Measurements from ENCODE around the gene TMEM42.

DNA sequence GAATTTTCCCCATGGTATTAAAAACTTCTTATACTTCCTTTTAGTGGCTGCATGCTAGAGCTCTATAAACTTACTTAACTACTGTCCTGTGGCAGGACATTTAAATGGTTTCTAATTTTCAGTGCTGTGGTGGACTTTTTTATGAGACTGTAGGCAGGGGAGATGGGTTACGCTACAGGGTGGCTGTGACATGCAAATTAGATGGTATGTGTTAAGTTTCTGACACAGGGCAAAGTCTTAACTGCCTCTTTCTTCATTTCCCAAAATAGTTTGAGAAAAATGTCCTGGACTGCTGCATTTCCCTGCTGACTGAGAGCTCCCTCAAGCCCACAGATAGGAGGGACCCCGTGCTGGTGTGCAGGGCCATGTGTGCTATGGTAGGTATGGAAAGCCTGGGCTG, 34.7 kb downstream of the TMEM42 start:
- TF ChIP-seq, protein P1, sequence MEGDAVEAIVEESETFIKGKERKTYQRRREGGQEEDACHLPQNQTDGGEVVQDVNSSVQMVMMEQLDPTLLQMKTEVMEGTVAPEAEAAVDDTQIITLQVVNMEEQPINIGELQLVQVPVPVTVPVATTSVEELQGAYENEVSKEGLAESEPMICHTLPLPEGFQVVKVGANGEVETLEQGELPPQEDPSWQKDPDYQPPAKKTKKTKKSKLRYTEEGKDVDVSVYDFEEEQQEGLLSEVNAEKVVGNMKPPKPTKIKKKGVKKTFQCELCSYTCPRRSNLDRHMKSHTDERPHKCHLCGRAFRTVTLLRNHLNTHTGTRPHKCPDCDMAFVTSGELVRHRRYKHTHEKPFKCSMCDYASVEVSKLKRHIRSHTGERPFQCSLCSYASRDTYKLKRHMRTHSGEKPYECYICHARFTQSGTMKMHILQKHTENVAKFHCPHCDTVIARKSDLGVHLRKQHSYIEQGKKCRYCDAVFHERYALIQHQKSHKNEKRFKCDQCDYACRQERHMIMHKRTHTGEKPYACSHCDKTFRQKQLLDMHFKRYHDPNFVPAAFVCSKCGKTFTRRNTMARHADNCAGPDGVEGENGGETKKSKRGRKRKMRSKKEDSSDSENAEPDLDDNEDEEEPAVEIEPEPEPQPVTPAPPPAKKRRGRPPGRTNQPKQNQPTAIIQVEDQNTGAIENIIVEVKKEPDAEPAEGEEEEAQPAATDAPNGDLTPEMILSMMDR (IDR thresholded peaks at IDR 0.05) = no peak
- no peak for TF ChIP-seq POLR2AphosphoS5 (IDR thresholded peaks at IDR 0.05; ENCODE audit: low read depth, low read length)
